ENCODE results near the gene PUM2.
"Not testable (repeated sequence)": the region's sequence is repeated elsewhere in the genome, so short reads cannot be mapped to it uniquely, and the experiment has no call there.

Gene PUM2

GRCh38 chr2:20350753-20351554, at the start of gene PUM2:
TSS of gene PUM2 (minus strand) at chr2:20350844. CDS start at chr2:20327360, 23,484 bp downstream.
- peak; percentile 97 for DNase-seq

- no peak for DNase-seq
Measured at GRCh38 chr2:20400306-20400705, 49.7 kb upstream of the PUM2 start.

DNA sequence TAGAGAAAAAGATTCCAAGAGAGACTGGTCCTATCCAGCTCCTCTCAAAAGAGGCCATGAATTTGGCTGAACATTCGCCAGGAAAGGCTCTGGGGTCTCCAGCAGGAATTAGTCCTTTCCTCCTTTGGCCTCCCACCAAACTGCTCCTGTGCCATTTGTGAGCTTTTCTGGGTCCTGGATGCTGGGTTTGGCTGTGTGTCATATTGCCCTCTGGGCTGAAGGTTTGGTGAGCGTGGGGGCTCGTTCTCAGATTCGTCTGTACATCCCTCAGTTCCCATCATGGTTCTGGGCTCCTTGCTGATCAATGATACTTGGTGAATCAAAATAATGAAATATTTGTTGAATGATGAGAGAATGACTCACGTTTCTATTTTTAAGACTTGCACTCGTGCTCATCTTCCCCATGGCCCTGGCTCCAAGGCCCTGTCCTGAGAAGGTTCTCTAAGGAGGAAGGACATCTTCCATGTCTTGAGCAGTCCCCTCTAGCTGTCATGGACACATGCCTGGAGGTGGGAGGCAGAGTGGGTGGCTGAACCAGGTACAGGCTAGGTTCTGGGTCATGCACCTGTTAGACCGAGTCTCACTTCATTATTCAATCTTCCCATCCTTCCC, 48.4 kb upstream of the PUM2 start:
- DNase-seq, result no peak

- DNase-seq, result no peak
Measured at GRCh38 chr2:20397811-20398447, 47.3 kb upstream of the PUM2 start.

- no peak for DNase-seq
Measured at GRCh38 chr2:20396356-20397000, 45.8 kb upstream of the PUM2 start.

DNA sequence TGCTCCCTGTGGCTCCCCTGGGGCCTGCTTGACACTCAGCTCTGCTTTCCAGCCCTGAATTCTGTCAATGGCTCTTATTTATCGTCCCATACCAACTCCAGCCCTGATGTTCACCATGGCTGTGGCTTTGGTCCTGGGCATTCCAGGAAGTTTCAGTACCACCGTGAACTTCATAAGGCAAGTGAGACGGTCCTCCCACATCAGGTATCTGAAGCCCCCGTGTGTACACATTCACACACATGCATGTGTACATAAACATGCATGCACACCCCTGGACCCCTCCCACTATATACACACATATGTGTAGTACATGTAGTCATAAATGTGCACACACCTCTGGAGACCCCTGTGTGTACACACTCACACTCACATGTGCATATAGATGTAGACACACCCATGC, 43.3 kb upstream of the PUM2 start:
- DNase-seq, result no peak

DNA sequence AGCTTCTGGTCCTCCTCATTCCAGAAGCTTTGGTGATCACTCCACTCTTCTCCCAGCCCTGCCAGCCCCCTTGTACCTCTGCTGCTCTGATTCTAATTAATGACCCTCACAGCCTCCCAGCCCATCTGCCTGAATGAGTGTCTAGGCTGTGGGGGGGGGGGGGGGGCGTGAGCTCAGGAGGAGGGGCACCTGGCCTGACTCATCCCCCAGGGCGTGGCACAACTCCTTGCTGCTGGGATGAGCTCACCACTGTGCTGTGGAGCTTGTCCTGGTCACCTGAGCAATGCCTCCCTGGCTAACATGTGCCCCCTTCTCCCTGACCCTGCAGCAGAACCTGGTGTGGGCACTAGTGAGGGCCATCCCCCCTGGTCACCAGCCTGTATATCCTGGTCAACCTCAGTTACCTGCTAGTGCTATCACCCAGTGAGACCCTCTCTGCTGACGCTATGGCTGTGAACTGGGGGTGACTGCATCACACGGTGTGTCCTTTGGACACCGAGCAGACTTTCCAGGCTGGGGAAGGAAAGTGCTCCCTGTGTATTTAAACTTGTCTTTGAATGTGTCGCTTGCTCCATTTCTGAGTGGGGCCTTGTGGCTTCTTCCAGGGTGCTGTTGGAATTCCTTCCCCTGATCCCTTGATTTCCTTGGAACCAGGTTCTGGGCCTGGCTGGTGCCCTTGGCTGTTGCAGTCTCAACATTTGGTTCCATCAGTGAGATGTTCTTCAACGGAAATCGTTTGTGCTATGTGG, 41.5 kb upstream of the PUM2 start:
- no peak for DNase-seq

DNA sequence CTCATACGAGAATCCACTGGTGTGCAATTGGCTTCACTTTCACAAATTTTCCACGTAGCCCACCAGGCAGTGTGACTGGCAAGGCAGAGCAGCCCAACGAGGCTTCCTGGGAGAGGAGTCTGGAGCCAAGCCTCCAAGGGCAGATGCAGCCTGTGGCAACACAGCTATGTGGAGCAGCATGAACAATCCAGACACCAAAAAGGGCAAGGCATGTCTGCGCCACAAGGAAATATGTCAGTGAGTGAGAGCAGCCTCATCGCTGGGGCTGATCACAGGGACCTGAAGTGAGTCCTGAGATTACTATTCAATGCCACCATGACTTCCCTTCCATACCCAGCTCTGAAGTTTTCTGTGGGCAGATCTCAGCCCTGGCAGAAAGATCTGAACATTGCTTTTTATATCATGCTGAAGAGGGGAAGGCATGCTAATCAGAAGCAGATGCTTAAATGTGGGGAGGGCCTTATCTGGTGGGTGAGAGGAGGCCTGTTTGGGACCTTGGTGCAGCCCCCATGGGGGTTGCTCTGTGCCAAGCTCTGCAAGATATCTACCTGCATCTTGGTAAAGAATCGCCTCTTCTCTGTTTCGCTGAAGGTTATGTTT, 40.0 kb upstream of the PUM2 start:
- no peak for DNase-seq

GRCh38 chr2:20384953-20385352, 34.3 kb upstream of the PUM2 start:
- no peak for DNase-seq

DNA sequence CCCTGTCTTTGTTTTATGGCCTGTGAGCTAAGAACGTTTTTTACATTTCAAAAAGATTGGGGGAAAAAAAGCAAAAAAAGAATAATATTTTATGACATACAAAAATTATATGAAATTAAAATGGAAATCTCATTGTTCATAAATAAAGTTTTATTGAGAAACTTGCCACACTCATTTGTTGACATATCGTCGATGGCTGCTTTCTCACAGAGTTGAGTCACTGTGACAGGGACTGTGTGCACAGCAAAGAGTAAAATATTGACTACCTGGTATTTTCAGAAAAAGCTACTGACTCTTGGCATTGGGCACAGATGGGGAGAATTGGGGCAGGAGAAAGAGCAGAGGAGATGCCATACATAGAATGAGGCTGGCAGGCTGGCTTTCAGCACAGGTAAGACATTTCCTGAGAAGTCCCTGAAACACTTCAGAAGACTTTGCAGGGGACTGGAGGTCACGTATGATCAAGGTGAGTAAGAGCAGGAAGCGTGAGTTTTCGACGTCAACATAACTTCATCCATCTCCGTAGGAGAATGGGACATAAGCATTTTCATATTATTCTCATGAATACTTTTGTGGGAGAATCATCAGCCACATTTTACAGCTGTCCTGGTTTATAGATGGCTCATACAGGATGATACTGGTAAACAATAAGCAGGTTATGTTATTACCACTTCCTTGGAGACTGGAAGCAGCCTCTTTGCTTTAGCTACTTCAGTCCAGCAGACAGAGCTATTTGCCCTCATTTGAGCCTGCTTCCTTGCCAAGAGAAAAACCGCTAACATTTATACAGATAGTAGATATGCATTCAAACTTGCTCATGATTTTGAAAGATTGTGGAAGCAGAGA, 32.5 kb upstream of the PUM2 start:
- DNase-seq, result peak; percentile 32

- DNase-seq, result peak; percentile 42
Measured at GRCh38 chr2:20381457-20381856, 30.8 kb upstream of the PUM2 start.

DNA sequence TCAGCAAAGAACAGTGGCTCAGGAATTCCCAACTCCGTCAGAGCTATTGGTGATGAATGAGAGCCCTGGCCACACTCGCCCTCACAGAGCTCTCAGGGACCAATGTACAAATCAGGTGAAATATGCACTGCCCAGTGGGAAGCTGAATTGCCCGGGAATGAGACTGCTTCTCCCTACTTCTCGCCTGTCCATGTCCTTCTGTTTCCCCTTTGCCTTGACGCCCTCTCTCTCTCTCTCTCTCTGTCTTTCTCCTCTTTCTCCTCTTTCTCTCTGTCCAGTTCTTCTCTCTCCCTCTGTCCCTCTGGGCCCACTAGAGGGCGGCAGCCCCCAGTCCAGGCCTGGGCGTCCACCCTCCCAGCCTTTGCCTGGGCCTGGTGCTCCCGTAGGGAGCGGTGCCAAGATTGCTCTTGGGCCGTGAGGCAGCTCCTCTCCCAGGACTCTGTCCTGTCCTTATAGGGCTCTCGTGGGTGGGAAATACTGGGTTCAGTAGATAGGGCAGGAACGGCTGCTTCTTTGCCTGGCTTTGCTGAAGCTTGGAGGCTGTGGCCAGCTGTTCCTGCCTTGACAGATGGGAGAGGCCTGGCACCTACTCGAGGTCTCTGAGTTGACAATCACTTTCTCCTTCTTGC, 28.4 kb upstream of the PUM2 start:
- peak; percentile 65 for DNase-seq

GRCh38 chr2:20378341-20378740, 27.7 kb upstream of the PUM2 start:
- no peak for DNase-seq

DNA sequence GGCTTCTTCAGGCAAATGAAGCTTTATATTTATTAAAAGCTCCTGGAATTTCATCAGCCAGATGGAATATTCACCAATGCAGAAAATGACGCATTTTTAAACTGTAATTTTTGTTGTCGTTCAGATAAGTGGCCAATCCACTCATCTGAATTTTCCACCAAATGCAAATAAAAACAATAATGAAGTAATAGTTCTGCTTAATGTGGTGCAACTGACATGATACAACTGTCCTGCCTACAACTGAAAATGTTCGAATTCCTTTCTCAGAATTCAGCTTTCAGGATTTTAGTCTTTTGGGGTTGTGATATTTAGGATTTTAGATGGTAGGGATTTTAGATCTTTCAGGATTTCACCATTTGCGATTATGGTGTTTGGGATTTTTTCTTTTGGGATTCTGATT, 27.1 kb upstream of the PUM2 start:
- no peak for DNase-seq

- DNase-seq, result not testable (repeated sequence)
Measured at GRCh38 chr2:20374982-20375381, 24.3 kb upstream of the PUM2 start.

DNA sequence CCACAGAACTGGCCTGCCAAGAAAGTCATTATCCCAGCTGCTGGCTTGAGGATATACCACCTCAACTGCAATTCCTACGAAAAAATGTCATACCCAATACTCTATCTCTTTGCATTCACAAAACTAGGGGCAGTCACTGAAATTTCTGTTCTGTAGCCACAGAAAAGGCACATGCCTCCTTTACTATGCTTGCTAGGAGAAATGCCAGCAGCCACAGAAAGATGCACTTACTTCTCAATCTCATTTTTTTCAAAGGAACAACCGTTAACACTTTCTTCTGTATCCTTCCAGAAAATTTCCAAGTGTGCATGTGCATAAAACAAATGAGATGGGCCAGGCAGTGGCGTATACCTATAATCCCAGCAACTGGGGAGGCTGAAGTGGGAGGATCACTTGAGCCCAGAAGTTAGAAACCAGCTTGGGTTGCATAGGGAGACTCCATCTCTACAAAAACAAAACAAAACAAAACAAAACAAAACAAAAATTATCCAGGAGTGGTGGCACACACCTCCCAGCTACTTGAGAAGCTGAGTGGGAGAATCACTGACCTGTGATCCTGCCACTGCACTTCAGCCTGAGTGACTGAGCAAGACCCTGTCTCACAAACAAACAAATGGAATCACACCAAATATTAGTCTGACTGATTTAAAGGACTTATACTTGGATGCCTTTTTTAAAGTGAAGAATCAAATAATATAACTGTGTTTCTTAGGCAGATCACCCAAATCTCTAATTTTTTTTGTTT, 22.4 kb upstream of the PUM2 start:
- no peak for DNase-seq

GRCh38 chr2:20371323-20372025, 20.8 kb upstream of the PUM2 start:
- no peak for DNase-seq

- DNase-seq, result no peak
Measured at GRCh38 chr2:20370191-20370590, 19.5 kb upstream of the PUM2 start.

- DNase-seq, result no peak
Measured at GRCh38 chr2:20369366-20369765, 18.7 kb upstream of the PUM2 start.

DNA sequence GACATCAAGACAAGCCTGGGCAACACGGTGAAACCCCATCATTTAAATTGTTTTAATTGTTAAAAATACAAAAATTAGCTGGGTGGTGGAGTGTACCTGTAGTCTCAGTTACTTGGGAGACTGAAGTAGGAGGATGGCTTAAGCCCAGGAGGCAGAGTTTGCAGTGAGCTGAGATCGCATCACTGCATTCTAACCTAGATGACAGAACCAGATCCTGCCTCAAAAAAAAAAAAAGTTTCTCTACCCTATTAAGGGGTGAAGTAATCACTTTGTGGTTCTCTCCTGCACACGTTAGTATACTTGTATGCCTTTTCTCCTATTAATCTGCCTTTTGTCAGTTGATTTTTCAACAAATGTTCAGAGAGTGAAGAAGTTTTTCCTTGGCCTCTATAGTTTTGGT, 18.1 kb upstream of the PUM2 start:
- no peak for DNase-seq
